ENCODE measurements around the gene ATP10A.

The ATP10A gene

DNA sequence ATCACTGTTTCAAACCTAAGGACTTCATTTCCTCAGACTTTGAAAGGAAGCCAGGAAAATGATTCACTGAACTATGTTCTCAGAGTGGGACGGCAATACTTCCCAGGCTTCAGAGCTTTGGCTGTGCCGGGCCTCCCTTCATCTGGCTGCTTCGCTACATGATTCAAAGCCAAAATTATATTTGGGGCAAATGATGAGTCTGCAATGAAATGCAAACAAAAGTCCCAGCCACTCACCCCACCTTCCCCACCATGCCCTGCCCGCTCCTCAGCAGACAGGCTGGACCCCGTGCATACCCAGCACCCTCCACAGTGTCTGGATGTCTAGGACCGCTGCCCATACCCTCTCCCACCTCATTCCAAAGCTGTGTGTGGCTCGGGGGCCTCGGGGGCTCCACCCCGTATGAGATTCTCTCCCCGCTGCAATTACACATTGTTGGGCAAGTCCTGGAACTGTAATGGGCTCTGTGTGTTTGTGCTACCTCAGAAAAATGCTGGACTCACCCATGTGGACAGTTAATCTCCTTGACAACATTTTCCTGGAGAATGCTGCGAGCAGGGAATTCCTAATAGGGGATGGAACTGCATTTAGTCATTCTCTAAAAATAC is 32.2 kb downstream of the ATP10A start:
- FAIRE-seq (no peak), DNase-seq (ENCODE audit: low spot score) (peak; percentile 61)

GRCh38 chr15:25829073-25829472 is 34.1 kb downstream of the ATP10A start:
- DNase-seq (ENCODE audit: low spot score) (no peak), FAIRE-seq (no peak)

DNA sequence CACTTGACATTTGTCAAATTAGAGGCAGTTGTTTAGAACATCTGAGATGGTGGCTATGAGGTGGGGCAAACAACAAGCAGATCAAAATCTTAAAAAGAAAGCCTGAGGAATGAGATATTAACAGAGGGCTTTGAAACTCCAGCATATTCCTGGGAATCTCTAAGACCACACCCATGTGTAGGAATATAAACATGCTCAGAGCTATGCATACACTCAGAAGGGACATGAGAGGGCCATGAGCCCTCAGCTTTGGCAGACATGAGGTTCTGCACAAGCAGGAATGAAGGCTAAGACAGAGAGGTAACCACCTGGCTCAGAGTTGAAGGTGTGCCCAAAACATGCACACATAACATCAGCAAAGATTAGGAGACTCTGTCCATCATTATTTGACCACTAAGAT is 37.9 kb downstream of the ATP10A start:
- no peak for DNase-seq (ENCODE audit: low spot score)
- no peak for FAIRE-seq

- FAIRE-seq (no peak), DNase-seq (ENCODE audit: low spot score) (no peak)
Observed at GRCh38 chr15:25824618-25825017, 38.5 kb downstream of the ATP10A start.

DNA sequence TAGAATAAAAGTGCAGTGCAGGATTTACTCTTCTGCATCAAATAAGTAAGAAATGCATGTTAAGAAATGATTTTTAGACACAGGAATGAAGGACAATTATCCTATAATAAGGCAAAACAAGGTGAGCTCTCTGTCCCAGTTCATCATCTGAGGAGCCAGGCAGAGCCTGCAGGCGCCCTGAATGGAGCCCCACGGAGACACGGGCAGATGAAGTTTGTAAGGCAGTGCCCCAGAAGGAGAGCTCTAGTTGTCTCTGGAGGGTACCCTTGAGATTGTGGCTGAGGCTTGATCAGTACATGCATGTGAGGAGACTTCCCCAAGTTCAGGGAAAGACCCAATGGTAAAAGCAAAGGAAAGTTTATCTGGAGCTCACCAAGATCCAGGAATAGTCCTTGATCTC is 50.3 kb downstream of the ATP10A start:
- DNase-seq (ENCODE audit: low spot score), result no peak
- no peak for FAIRE-seq

- DNase-seq (ENCODE audit: low spot score) (no peak), FAIRE-seq (no peak)
Observed at GRCh38 chr15:25812073-25812472, 51.1 kb downstream of the ATP10A start.

DNA sequence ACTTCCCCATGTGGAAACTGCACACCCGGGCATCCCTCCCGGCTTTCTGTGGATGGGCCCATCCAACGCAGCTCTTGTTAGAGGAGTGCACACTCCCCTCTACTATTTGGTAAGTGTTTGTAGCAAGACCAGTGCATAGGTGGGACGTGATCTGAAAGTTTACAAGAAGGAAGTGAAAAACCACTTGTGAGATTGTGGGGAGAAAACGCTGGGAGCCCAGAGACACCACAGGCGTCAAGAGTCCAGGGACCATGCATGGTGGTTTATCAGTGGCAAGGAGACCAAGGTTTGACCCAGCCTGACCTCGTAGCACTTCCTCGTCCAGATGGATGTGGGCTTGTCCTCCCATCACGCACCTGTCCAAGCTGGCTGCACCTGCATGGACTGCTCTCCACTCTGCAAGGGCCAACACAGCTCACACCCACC is 51.6 kb downstream of the ATP10A start:
- FAIRE-seq (no peak), DNase-seq (ENCODE audit: low spot score) (no peak)

- FAIRE-seq (no peak), DNase-seq (ENCODE audit: low spot score) (no peak)
Observed at GRCh38 chr15:25810631-25811091, 52.5 kb downstream of the ATP10A start.

GRCh38 chr15:25810154-25810553 is 53.0 kb downstream of the ATP10A start:
- FAIRE-seq, result no peak

DNA sequence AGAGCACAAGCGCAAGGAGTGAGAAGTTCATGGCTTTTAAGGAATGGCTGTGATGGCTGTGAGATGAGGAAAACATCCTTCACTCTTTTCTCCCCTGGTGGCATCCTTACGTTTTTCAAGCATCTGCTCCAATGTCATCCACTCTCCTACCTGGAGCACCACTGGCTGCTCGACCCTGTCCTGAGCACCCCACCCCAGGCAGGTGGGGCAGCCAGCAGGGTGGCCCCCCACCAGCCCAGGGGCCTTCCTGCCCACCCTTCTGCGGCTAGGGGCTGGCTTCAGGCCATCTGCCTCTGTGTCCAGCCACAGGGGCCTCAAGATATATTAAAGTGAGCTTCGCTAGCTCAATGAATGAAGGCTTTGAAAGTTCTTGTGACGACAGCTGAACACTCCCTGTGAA is 56.1 kb downstream of the ATP10A start:
- no peak for DNase-seq (ENCODE audit: low spot score)
- no peak for FAIRE-seq

More at GRCh38 chr15:25810154-25810553, 53.0 kb downstream of the ATP10A start:
- no peak for DNase-seq (ENCODE audit: low spot score)

GRCh38 chr15:25805031-25805430 is 58.1 kb downstream of the ATP10A start:
- no peak for DNase-seq (ENCODE audit: low spot score)
- no peak for FAIRE-seq

DNA sequence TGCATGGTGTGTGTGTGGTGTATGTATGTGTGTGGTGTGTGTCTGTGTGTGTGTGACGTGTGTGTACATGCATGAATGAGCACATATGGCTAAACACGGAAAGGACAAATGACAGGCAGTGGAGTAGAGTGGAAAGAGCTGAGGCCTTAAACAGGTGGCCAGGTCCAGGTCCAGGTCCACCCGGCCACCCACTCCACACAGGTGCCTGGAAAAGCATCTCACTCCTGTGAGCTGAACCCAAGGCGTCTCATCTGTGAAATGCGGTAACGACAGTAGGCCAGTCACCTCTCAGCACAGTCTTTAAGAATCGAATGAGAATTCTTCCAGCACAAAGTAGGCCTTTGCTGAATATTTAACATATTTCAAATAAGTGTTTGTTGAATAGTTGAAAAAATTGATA is 58.7 kb downstream of the ATP10A start:
- DNase-seq (ENCODE audit: low spot score) (no peak), FAIRE-seq (no peak)

DNA sequence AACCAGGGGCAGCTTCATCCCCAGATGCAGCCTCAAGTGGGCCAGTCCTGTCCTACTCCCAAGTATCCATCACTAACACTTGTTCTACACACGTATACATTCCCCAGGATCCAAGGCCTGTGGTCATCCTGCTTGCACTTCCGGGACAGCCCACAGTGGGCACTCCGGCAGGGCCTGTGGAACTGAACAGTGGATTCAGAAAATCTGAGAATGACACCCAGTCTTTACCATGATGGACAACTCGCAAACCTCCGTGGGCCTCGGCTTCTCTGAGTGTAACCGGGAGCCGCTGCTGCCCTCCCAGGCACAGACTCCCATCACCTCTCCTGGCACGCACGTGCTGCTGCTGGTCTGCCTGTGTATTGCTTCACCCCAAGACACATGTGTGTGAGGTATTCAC is 59.6 kb downstream of the ATP10A start:
- no peak for FAIRE-seq
- no peak for DNase-seq (ENCODE audit: low spot score)

- FAIRE-seq, result no peak
Observed at GRCh38 chr15:25803036-25803435, 60.1 kb downstream of the ATP10A start.

DNA sequence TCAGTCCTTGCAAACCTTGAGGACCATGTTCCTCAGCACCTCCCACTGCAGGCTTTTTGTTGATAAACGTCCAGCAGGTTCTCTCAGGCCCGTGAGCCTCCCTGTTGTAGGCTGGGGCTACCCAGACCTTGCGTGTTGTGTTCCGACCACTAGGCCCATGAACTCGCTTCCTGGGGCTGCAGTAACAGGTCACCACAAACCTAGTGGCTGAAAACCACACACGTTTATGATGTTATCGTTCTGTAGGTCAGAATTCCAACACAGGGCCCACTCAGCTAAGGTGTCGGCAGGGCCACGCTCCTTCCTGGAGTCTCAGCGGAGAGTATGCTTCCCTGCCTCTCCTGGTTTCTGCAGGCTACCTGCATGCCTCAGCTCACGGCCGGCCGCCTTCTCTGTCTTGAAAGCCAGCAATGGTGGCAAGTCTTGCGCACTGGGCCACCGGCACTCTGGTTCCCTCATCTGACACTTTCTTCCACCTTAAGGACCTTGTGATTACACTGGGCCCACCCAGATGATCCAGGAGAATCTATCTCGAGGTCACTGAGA is 60.8 kb downstream of the ATP10A start:
- FAIRE-seq (no peak), DNase-seq (ENCODE audit: low spot score) (no peak)

More at GRCh38 chr15:25803036-25803435, 60.1 kb downstream of the ATP10A start:
- DNase-seq (ENCODE audit: low spot score), result no peak

GRCh38 chr15:25801586-25802284 is 61.4 kb downstream of the ATP10A start:
- FAIRE-seq, result no peak

DNA sequence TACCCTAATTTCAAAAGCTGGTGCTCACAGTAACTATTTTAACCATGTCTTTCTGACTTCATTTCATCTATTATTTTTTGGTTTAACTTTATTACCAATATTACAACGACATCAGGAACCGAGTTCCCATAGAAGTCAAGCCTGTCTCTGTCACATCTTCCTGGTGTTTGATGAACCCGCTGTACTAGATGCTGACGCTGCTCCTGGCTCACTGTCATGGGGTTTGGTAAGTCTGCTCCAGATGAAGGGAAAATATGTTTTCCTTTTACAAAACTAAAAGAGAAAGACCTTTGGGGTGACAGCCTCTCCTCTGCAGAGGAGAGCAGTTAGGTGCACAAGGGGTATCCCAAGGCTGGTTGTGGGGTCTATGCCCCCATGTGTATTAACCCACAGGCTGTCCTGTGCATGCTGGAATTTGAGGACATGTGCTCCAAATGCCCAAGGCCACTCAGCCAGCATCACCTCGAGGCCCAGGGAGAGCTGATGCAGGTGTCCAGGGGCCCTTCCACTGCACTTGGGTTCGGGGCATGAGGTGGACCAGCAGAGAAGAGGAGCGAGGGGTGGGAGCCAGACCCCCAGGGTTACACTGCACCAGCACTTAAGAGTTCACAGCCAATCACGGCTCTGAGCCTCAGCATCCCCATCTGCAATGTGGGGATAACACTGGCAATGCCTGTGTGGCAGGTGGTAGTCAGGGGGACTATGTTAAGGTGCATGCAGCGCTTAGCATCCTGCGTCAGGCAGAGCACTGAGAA is 62.2 kb downstream of the ATP10A start:
- no peak for FAIRE-seq
- no peak for DNase-seq (ENCODE audit: low spot score)

More at GRCh38 chr15:25801586-25802284, 61.4 kb downstream of the ATP10A start:
- DNase-seq (ENCODE audit: low spot score), result no peak

DNA sequence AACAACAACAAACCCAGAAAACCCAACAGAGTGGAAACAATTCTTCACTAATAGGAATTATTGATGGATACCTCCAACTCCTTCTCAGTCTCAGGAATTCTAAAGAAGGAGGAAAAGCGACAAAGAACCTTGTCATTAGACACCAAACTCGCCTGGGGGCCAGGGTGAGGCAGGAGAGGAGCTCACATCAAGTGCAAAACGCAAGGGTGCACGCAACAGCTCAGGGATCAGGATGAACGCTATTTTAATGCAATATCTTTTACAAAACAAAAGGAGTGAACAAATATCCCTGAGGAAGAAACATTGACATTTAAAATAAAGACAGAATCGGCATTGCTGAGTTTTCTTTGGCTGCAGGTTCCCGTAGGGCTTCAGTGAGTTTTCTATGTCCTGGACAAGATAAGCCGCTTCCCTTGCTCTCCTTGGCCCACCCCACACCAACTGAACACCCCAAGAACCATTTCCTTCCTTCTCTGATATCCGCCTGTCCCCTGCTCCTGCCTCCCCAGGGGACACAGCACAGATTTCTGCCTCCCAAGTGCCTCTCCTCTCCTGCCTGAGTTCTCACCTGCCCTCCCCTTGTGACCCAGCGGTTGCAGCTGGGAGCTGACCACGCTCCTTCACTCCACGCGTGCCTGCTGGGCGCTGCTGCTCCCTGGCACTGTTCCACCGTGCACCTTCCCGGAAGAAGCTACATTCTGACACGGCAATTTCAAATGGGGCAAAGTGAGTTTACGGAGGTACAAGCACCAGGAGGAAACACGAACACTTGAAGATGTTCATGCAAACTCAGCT is 63.0 kb downstream of the ATP10A start:
- no peak for DNase-seq (ENCODE audit: low spot score)
- FAIRE-seq, result no peak

- no peak for DNase-seq (ENCODE audit: low spot score)
- no peak for FAIRE-seq
Observed at GRCh38 chr15:25797936-25798901, 64.9 kb downstream of the ATP10A start.

DNA sequence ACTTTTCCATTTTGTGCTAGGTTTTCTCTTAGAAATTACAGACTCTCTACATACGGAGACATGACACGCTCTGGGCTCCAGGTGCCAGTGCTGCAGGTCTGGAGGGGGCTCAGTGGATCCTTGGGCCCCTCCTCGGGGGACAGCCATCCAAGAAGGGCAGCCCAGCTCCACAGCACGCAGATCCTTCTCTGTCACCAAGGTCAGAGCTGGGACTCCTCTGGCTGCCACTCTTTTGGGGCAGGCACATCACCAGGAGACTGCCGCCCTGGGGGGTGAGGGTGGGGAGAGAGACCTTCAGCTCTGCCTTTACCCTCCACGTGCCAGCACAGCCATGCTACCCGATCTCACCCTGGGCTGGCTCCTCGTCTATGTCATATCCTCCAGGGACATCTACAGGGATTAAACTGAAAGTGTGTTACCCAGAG is 65.6 kb downstream of the ATP10A start:
- FAIRE-seq, result no peak
- DNase-seq (ENCODE audit: low spot score), result no peak

Measured in urothelium cell line (cell line).